HepG2 (cell line): Measurements from ENCODE around the gene KLK10. TPM values are rescaled to one million over a fixed set of nuclear protein-coding genes. Genes with fewer than 3 reads are reported as not detected.

Source experiments
- ATAC-seq: fragments of 200-7000 bp; cut with Tn5 transposase; 3 replicates; pipeline ENCODE4 v1.9.1; 2020; ENCODE audit warnings: mild to moderate bottlenecking, moderate library complexity
- BruUV-seq: library from RNA; stranded (reverse); fragments of 400-500 nt; replicated peaks from 2 replicates; lab custom pipeline; 2021; lab: Mats Ljungman, UMichigan
- CTCF ChIA-PET: fragments of 300-600 bp; formaldehyde crosslinking; extraction: SDS; loops from one replicate; lab custom pipeline; 2021; ENCODE audit warnings: low total read pairs, inconsistent platforms, low intra/inter-chr PET ratio; lab: Yijun Ruan, JAX
- POLR2A ChIA-PET: fragments of 350-600 bp; sonication (Branson Sonifier 250); formaldehyde crosslinking; loops from one replicate; lab custom pipeline; 2020; ENCODE audit warnings: antibody characterized with exemption, inconsistent platforms; lab: Yijun Ruan, JAX
- DNase-seq: peaks from one replicate; pipeline ENCODE4 v3.0.0-alpha.2; 2015; ENCODE audit warnings: low spot score
- FAIRE-seq: peaks from 3 replicates; lab custom pipeline; 2011; peaks lifted over from hg19 to GRCh38; lab: Jason Lieb, UNC
- H2AFZ ChIP-seq: one replicate; pipeline ENCODE4 v1.6.1; 2011; ENCODE audit warnings: low read length, inconsistent platforms
- H3K27ac ChIP-seq: fragments of 300-600 bp; 3 replicates; pipeline ENCODE4 v1.8.0; 2011; ENCODE audit warnings: mixed run types, mild to moderate bottlenecking, mixed read lengths, low read length, inconsistent platforms; ENCODE audit not compliant: insufficient read depth; ENCODE audit errors: extremely low read length
- H3K27me3 ChIP-seq, 2 experiments: fragments of 200-600 bp in 1 of 2; 2 replicates in 1 of 2; 3 replicates in 1 of 2; pipeline versions ENCODE4 v1.6.0 to v1.8.0; 2011; ENCODE audit warnings: low read length in 2 of 2, mild to moderate bottlenecking in 2 of 2, moderate library complexity in 2 of 2, inconsistent platforms in 1 of 2; ENCODE audit not compliant: insufficient read depth in 2 of 2, control insufficient read depth in 1 of 2
- H3K36me3 ChIP-seq, 2 experiments: fragments of 200-600 bp in 1 of 2; replicated peaks in 1 of 2; 2 replicates in 1 of 2; 3 replicates in 1 of 2; pipeline versions ENCODE4 v1.5.1 to v1.8.0; 2011; ENCODE audit warnings: low read length in 2 of 2, inconsistent platforms in 1 of 2; ENCODE audit not compliant: insufficient read depth in 2 of 2, control insufficient read depth in 1 of 2
- H3K4me1 ChIP-seq: 2 replicates; pipeline ENCODE4 v1.5.1; 2012; ENCODE audit warnings: low read length, inconsistent platforms; ENCODE audit not compliant: insufficient read depth
- H3K4me2 ChIP-seq: 2 replicates; pipeline ENCODE4 v1.6.0; 2011; ENCODE audit warnings: low read depth, low read length, inconsistent platforms
- H3K4me3 ChIP-seq, 3 experiments: fragments of 200-600 bp in 1 of 3; sonication (generic), shearing (Covaris generic) in 1 of 3; replicated peaks in 1 of 3; 2 replicates each; pipeline ENCODE4 v1.5.1; 2011 to 2016; ENCODE audit warnings: low read length in 3 of 3, inconsistent platforms in 2 of 3, low read depth in 2 of 3, mild to moderate bottlenecking in 2 of 3, control low read depth in 1 of 3, mixed read lengths in 1 of 3; ENCODE audit not compliant: insufficient read depth in 1 of 3
- H3K79me2 ChIP-seq: one replicate; pipeline ENCODE4 v1.6.1; 2011; ENCODE audit warnings: low read length, inconsistent platforms; ENCODE audit not compliant: insufficient read depth
- H3K9ac ChIP-seq: 2 replicates; pipeline ENCODE4 v1.6.0; 2011; ENCODE audit warnings: mild to moderate bottlenecking, low read depth, low read length, inconsistent platforms; ENCODE audit not compliant: insufficient read depth
- H3K9me3 ChIP-seq: 2 replicates; pipeline ENCODE4 v1.5.1; 2012; ENCODE audit warnings: mild to moderate bottlenecking, low read length
- H4K20me1 ChIP-seq: 2 replicates; pipeline ENCODE4 v1.6.0; 2011; ENCODE audit warnings: inconsistent platforms, mild to moderate bottlenecking, low read length, moderate library complexity; ENCODE audit not compliant: insufficient read depth
- ATF1 ChIP-seq: IDR thresholded peaks from 2 replicates; pipeline ENCODE4 v1.6.1; 2016; ENCODE audit warnings: mild to moderate bottlenecking, control low read depth
- FOXA1 ChIP-seq, 2 experiments: fragments of 450-650 bp in 1 of 2; sonication (generic) in 1 of 2; formaldehyde crosslinking in 1 of 2; IDR thresholded peaks; 2 replicates each; pipeline versions ENCODE4 v1.4.0 to v1.6.1; 2016 to 2020; ENCODE audit warnings: missing genetic modification reagents in 1 of 2
- GATAD1 ChIP-seq: IDR thresholded peaks from 2 replicates; pipeline ENCODE4 v1.6.1; 2016; ENCODE audit warnings: missing genetic modification reagents, missing compliant biosample characterization
- PPARG ChIP-seq: conservative IDR thresholded peaks from 2 replicates; pipeline ENCODE4 v1.6.1; 2016; ENCODE audit warnings: missing biosample characterization, missing genetic modification reagents
- PRPF4 ChIP-seq: fragments of 200-400 bp; formaldehyde crosslinking; IDR thresholded peaks from 2 replicates; pipeline ENCODE4 v1.6.1; 2016; ENCODE audit warnings: low read length, low read depth; ENCODE audit not compliant: poor library complexity, severe bottlenecking
- XRCC5 ChIP-seq: fragments of 200-400 bp; formaldehyde crosslinking; optimal IDR thresholded peaks from 2 replicates; pipeline ENCODE3; 2017; ENCODE audit warnings: mild to moderate bottlenecking, low read length
- ZEB1 ChIP-seq: IDR thresholded peaks from 2 replicates; pipeline ENCODE4 v1.6.1; 2012; ENCODE audit warnings: mild to moderate bottlenecking, low read depth, inconsistent platforms; ENCODE audit not compliant: insufficient replicate concordance
- ZKSCAN8 ChIP-seq: IDR thresholded peaks from 2 replicates; pipeline ENCODE4 v1.6.1; 2016; ENCODE audit warnings: borderline replicate concordance, missing genetic modification reagents, missing compliant biosample characterization
- ZNF460 ChIP-seq: sonication (generic); formaldehyde crosslinking; IDR thresholded peaks from 2 replicates; pipeline ENCODE4 v1.5.1; 2020; ENCODE audit warnings: missing genetic modification reagents, mild to moderate bottlenecking, borderline replicate concordance
- ZNF530 ChIP-seq: sonication (generic); formaldehyde crosslinking; IDR thresholded peaks from 2 replicates; pipeline ENCODE4 v1.5.0; 2020; ENCODE audit warnings: low read depth, mild to moderate bottlenecking, missing genetic modification reagents
- ZNF615 ChIP-seq: sonication (generic); formaldehyde crosslinking; IDR thresholded peaks from 2 replicates; pipeline ENCODE4 v1.5.0; 2020; ENCODE audit warnings: mild to moderate bottlenecking, missing genetic modification reagents, borderline replicate concordance
- ZNF644 ChIP-seq: IDR thresholded peaks from 2 replicates; pipeline ENCODE4 v1.6.1; 2016; ENCODE audit warnings: low read depth
- WGBS: methylation state at CpG from one replicate; pipeline ENCODE4 v1.1.6; 2017; ENCODE audit warnings: low lambda C conversion rate; 5-methylcytosine and 5-hydroxymethylcytosine counted together
- in situ Hi-C: cut with HindIII; loops from 2 replicates; pipeline ENCODE4 v1.10.0; 2017; ENCODE audit warnings: low pct_unique_long_range_greater_than_20kb; ENCODE audit not compliant: extremely low pct_ligation_motif_present
- intact Hi-C: fragments of 100-400 bp; cut with micrococcal nuclease; formaldehyde crosslinking; loops from one replicate; pipeline ENCODE4 v1.10.0; 2022; ENCODE audit not compliant: unreplicated experiment
- polyA plus RNA-seq, 8 experiments: library from polyadenylated mRNA; depleted of rRNA in 3 of 8; stranded (reverse) in 7 of 8; unstranded in 1 of 8; fragments of >200 nt; fragmentation: Illumina TruSeq in 4 of 8; extraction: Trizol in 4 of 8; gene quantifications; 2 replicates each; pipeline versions ENCODE4 v1.2.1 to v1.2.3, GENCODE V29; 2011 to 2016; ENCODE audit warnings: low read depth in 4 of 8, missing spikeins in 1 of 8, mixed read lengths in 1 of 8; ENCODE audit not compliant: insufficient read depth in 1 of 8
- total RNA-seq, 5 experiments: library from RNA; depleted of rRNA; stranded (reverse); fragments of >200 nt; fragmentation: Illumina TruSeq; extraction: Trizol; gene quantifications; 2 replicates each; pipeline ENCODE4 v1.2.3, GENCODE V29; 2016; ENCODE audit warnings: low read depth in 1 of 5
- TF ChIP-seq, protein P1 (sequence below): fragments of 450-650 bp; IDR thresholded peaks from 2 replicates; pipeline ENCODE4 v1.6.1; 2017; ENCODE audit warnings: mild to moderate bottlenecking
- TF ChIP-seq, protein P2 (sequence below), 2 experiments: sonication (generic) in 1 of 2; formaldehyde crosslinking in 1 of 2; IDR thresholded peaks; 2 replicates each; pipeline versions ENCODE4 v1.6.1 to v1.9.0; 2014 to 2022; ENCODE audit warnings: antibody characterized with exemption in 1 of 2, borderline replicate concordance in 1 of 2, inconsistent platforms in 1 of 2, low read depth in 1 of 2, missing genetic modification reagents in 1 of 2

The KLK10 gene
- total and polyA plus RNA-seq, 2 of the 13 experiments (the other 11 are each of a cell fraction or from before 2014, with no cell fraction given), result not detected

DNA sequence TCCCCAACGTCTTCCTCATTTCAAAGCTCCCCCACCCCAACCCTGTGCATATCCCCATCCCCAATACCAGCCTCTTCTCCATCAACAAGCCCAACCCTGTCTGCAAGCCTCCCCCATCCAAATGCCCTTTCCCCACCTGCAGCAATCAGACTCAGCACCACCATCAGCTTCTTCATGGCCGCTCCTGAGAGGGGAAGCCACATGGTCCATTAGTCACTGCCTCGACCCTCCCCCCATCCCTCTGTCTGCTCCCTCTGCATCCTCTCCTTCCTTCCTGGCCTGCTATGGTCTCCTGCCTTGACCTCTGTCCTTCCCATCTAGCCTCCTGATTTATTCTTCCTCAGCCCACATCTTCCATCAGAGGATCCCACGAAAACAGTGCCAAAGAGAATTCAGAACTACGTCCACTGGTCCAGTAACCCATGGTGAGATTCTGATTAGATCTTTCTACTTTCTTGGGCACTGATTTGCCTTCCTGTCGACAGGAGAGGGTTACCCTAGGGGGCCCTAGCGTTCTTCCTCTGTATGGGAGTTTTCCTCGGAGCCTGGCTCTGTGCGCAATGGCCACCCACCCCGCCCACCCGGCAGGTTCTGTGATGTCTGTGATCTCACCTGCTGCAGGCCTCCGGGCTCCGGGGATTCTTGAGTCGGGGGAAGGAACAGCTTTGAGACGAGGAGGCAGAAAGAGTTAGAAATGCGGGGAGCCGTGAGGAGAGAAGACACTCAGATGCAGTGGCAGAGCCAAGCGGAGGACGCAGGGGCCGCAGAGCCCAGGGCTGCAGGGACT, 51.4 kb downstream of the KLK10 start (continued):
- TF ChIP-seq ZNF644, result no peak

GRCh38 chr19:50964266-50964665, 55.2 kb downstream of the KLK10 start:
- Histone ChIP-seq H3K4me1 (no peaks in the 10 kb centered on the region), H3K4me2 (no peak overlapping the region), H3K9ac (no peak overlapping the region), H3K27ac (no peak overlapping the region), H3K79me2 (no peaks in the 10 kb centered on the region), H3K36me3 (no peaks in the 10 kb centered on the region), H2AFZ (no peak overlapping the region), H3K9me3 (no peaks in the 10 kb centered on the region), H3K27me3 (peaks cover 0 to 3% of the 10 kb centered on the region in 2 experiments; a peak in 2 of 5 replicates), H3K4me3 (no peak overlapping the region), H4K20me1 (no peaks in the 10 kb centered on the region)
- ChIA-PET POLR2A (no interaction called here), CTCF (no interaction called here)
- ATAC-seq, result no peak
- in situ Hi-C loops, result no loop called here
- no peak for DNase-seq
- no TSS peak for BruUV-seq
- 2% methylated on average over 3 of the region's 3 CpGs for WGBS
- FAIRE-seq, result no peak
- intact Hi-C loops, result no loop called here
- TF ChIP-seq GATAD1 (no peak), ZNF615 (CRISPR knock-in tag) (no peak), PRPF4 (no peak), XRCC5 (no peak), FOXA1 (IDR thresholded peaks at IDR 0.05) (no peak), FOXA1 (CRISPR knock-in tag; IDR thresholded peaks at IDR 0.05) (no peak), ATF1 (no peak), ZKSCAN8 (CRISPR knock-in tag) (no peak), PPARG (no peak), ZNF530 (CRISPR knock-in tag) (no peak), ZNF460 (CRISPR knock-in tag) (no peak), ZEB1 (no peak)
- TF ChIP-seq, protein P1, sequence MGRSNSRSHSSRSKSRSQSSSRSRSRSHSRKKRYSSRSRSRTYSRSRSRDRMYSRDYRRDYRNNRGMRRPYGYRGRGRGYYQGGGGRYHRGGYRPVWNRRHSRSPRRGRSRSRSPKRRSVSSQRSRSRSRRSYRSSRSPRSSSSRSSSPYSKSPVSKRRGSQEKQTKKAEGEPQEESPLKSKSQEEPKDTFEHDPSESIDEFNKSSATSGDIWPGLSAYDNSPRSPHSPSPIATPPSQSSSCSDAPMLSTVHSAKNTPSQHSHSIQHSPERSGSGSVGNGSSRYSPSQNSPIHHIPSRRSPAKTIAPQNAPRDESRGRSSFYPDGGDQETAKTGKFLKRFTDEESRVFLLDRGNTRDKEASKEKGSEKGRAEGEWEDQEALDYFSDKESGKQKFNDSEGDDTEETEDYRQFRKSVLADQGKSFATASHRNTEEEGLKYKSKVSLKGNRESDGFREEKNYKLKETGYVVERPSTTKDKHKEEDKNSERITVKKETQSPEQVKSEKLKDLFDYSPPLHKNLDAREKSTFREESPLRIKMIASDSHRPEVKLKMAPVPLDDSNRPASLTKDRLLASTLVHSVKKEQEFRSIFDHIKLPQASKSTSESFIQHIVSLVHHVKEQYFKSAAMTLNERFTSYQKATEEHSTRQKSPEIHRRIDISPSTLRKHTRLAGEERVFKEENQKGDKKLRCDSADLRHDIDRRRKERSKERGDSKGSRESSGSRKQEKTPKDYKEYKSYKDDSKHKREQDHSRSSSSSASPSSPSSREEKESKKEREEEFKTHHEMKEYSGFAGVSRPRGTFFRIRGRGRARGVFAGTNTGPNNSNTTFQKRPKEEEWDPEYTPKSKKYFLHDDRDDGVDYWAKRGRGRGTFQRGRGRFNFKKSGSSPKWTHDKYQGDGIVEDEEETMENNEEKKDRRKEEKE, result no peak
- TF ChIP-seq, protein P2, sequence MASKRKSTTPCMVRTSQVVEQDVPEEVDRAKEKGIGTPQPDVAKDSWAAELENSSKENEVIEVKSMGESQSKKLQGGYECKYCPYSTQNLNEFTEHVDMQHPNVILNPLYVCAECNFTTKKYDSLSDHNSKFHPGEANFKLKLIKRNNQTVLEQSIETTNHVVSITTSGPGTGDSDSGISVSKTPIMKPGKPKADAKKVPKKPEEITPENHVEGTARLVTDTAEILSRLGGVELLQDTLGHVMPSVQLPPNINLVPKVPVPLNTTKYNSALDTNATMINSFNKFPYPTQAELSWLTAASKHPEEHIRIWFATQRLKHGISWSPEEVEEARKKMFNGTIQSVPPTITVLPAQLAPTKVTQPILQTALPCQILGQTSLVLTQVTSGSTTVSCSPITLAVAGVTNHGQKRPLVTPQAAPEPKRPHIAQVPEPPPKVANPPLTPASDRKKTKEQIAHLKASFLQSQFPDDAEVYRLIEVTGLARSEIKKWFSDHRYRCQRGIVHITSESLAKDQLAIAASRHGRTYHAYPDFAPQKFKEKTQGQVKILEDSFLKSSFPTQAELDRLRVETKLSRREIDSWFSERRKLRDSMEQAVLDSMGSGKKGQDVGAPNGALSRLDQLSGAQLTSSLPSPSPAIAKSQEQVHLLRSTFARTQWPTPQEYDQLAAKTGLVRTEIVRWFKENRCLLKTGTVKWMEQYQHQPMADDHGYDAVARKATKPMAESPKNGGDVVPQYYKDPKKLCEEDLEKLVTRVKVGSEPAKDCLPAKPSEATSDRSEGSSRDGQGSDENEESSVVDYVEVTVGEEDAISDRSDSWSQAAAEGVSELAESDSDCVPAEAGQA (IDR thresholded peaks at IDR 0.05; ENCODE audit: low read depth), result no peak
- TF ChIP-seq, protein P2 (CRISPR knock-in tag; IDR thresholded peaks at IDR 0.05; ENCODE audit: borderline replicate concordance), result no peak
